HG03442 (cell line): ENCODE data around the gene PGAM1.
"Not testable (repeated sequence)": the region's sequence is repeated elsewhere in the genome, so short reads cannot be mapped to it uniquely, and the experiment has no call there.

ENCODE experiments used
- ATAC-seq: cut with Tn5 transposase; IDR thresholded peaks from one replicate; pipeline ENCODE4 v1.9.1; 2021; ENCODE audit warnings: mild to moderate bottlenecking, moderate library complexity; ENCODE audit not compliant: unreplicated experiment

Gene PGAM1

GRCh38 chr10:97454330-97455036 lies 28.5 kb downstream of the PGAM1 start:
- no peak for ATAC-seq

GRCh38 chr10:97456034-97456685 lies 30.2 kb downstream of the PGAM1 start:
- ATAC-seq: no peak

GRCh38 chr10:97456686-97457065 lies 30.7 kb downstream of the PGAM1 start:
- no peak for ATAC-seq

GRCh38 chr10:97459111-97459510 lies 33.1 kb downstream of the PGAM1 start:
- ATAC-seq: no peak

GRCh38 chr10:97459933-97460332 lies 33.9 kb downstream of the PGAM1 start:
- no peak for ATAC-seq

- no peak for ATAC-seq
These were observed 36.3 kb downstream of the PGAM1 start for GRCh38 chr10:97462309-97462708.

GRCh38 chr10:97463363-97464132 lies 37.6 kb downstream of the PGAM1 start:
- no peak for ATAC-seq

GRCh38 chr10:97464226-97464625 lies 38.2 kb downstream of the PGAM1 start:
- ATAC-seq: no peak

- no peak for ATAC-seq
These were observed 40.0 kb downstream of the PGAM1 start for GRCh38 chr10:97465982-97466381.

GRCh38 chr10:97466755-97467154 lies 40.8 kb downstream of the PGAM1 start:
- no peak for ATAC-seq

GRCh38 chr10:97468162-97468561 lies 42.2 kb downstream of the PGAM1 start:
- ATAC-seq: no peak

GRCh38 chr10:97468781-97469180 lies 42.8 kb downstream of the PGAM1 start:
- ATAC-seq: not testable (repeated sequence)

- no peak for ATAC-seq
These were observed 48.9 kb downstream of the PGAM1 start for GRCh38 chr10:97474918-97475317.

GRCh38 chr10:97475936-97476594 lies 50.1 kb downstream of the PGAM1 start:
- ATAC-seq: no peak

GRCh38 chr10:97479410-97479809 lies 53.4 kb downstream of the PGAM1 start:
- not testable (repeated sequence) for ATAC-seq

GRCh38 chr10:97479939-97480338 lies 53.9 kb downstream of the PGAM1 start:
- ATAC-seq: no peak

GRCh38 chr10:97481071-97481470 lies 55.1 kb downstream of the PGAM1 start:
- no peak for ATAC-seq

- no peak for ATAC-seq
These were observed 56.4 kb downstream of the PGAM1 start for GRCh38 chr10:97482381-97482780.
